ENCODE data around the gene ATXN3L.

DNA sequence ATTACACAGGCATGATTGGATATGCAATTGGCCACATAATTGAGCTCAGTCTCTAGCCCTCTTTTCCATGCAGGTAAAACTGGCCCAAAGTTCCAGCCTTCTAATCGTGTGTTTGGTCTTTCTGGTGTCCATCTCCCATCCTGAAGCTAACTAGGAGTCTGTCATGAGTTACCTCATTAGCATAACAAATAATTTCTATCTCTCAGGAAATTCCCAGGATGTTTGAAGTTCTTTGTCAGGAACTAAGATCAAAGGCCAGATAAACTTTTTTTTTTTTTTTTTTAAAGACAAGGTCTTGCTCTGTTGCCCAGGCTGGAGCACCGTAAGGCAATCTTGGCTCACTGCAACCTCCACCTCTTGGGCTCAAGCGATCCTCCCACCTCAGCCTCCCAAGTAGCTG is 15.8 kb downstream of the ATXN3L start:
- TF ChIP-seq, protein P1, sequence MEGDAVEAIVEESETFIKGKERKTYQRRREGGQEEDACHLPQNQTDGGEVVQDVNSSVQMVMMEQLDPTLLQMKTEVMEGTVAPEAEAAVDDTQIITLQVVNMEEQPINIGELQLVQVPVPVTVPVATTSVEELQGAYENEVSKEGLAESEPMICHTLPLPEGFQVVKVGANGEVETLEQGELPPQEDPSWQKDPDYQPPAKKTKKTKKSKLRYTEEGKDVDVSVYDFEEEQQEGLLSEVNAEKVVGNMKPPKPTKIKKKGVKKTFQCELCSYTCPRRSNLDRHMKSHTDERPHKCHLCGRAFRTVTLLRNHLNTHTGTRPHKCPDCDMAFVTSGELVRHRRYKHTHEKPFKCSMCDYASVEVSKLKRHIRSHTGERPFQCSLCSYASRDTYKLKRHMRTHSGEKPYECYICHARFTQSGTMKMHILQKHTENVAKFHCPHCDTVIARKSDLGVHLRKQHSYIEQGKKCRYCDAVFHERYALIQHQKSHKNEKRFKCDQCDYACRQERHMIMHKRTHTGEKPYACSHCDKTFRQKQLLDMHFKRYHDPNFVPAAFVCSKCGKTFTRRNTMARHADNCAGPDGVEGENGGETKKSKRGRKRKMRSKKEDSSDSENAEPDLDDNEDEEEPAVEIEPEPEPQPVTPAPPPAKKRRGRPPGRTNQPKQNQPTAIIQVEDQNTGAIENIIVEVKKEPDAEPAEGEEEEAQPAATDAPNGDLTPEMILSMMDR (IDR thresholded peaks at IDR 0.05): no peak
- TF ChIP-seq POLR2AphosphoS5 (IDR thresholded peaks at IDR 0.05): no peak
